ENCODE measurements around the gene RRBP1.

Gene RRBP1

GRCh38 chr20:17696287-17696686, 14.2 kb upstream of the RRBP1 start:
- Histone ChIP-seq H3K27ac (replicated peaks) (no peak overlapping the region), H3K27me3 (ENCODE audit: insufficient read depth, poor library complexity, severe bottlenecking) (no peaks in the 10 kb centered on the region), H3K4me3 (replicated peaks; ENCODE audit: insufficient read depth, low read length) (no peak overlapping the region)
- no peak for DNase-seq (ENCODE audit: low read depth in 1 of 2, low spot score in 1 of 2)
- TF ChIP-seq REST (IDR thresholded peaks at IDR 0.05; ENCODE audit: insufficient replicate concordance, low read depth) (no peak), CTCF (IDR thresholded peaks at IDR 0.05; ENCODE audit: insufficient read depth, low read length) (no peak), SPI1 (IDR thresholded peaks at IDR 0.05; ENCODE audit: borderline replicate concordance, low read depth) (no peak)

GRCh38 chr20:17694767-17695166, 12.7 kb upstream of the RRBP1 start:
- no peak for DNase-seq (ENCODE audit: low read depth in 1 of 2, low spot score in 1 of 2)
- TF ChIP-seq REST (IDR thresholded peaks at IDR 0.05; ENCODE audit: insufficient replicate concordance, low read depth): no peak
- TF ChIP-seq CTCF (IDR thresholded peaks at IDR 0.05; ENCODE audit: insufficient read depth, low read length): no peak
- no peak for TF ChIP-seq POLR2AphosphoS5 (IDR thresholded peaks at IDR 0.05; ENCODE audit: low read depth)
- TF ChIP-seq SPI1 (IDR thresholded peaks at IDR 0.05; ENCODE audit: borderline replicate concordance, low read depth): no peak
- no peak overlapping the region for H3K4me3 ChIP-seq (replicated peaks; ENCODE audit: insufficient read depth, low read length)
- no peaks in the 10 kb centered on the region for H3K27me3 ChIP-seq (ENCODE audit: insufficient read depth, poor library complexity, severe bottlenecking)
- no peak overlapping the region for H3K27ac ChIP-seq (replicated peaks)

- no peak for DNase-seq (ENCODE audit: low read depth in 1 of 2, low spot score in 1 of 2)
- no peak for TF ChIP-seq CTCF (IDR thresholded peaks at IDR 0.05; ENCODE audit: insufficient read depth, low read length)
- no peak for TF ChIP-seq SPI1 (IDR thresholded peaks at IDR 0.05; ENCODE audit: borderline replicate concordance, low read depth)
- TF ChIP-seq REST (IDR thresholded peaks at IDR 0.05; ENCODE audit: insufficient replicate concordance, low read depth): no peak
- no peak for TF ChIP-seq POLR2AphosphoS5 (IDR thresholded peaks at IDR 0.05; ENCODE audit: low read depth)
- no peak for TF ChIP-seq GABPA (IDR thresholded peaks at IDR 0.05; ENCODE audit: low read depth)
- Histone ChIP-seq H3K27ac (replicated peaks) (no peak overlapping the region), H3K27me3 (ENCODE audit: insufficient read depth, poor library complexity, severe bottlenecking) (no peaks in the 10 kb centered on the region), H3K4me3 (replicated peaks; ENCODE audit: insufficient read depth, low read length) (no peak overlapping the region)
These were observed 11.5 kb upstream of the RRBP1 start for GRCh38 chr20:17693444-17694001.

All from HL-60 (cell line).